H1 (cell line): ENCODE results near the gene COG4. TPM values are rescaled to one million over a fixed set of nuclear protein-coding genes. Genes with fewer than 3 reads are reported as not detected.

Experiments used
- CEBPB ChIP-seq: IDR thresholded peaks from 2 replicates; pipeline ENCODE4 v1.6.1; 2012; ENCODE audit warnings: low read depth, low read length
- CHD1 ChIP-seq: IDR thresholded peaks from 2 replicates; pipeline ENCODE4 v1.6.1; 2012; ENCODE audit warnings: low read depth, low read length, improper control_type of control experiment
- EGR1 ChIP-seq: IDR thresholded peaks from 2 replicates; pipeline ENCODE4 v1.6.1; 2011; ENCODE audit warnings: low read depth, low read length, borderline replicate concordance
- FOSL1 ChIP-seq: IDR thresholded peaks from 2 replicates; pipeline ENCODE4 v1.6.1; 2011; ENCODE audit warnings: mild to moderate bottlenecking, low read depth, low read length, moderate library complexity; ENCODE audit not compliant: insufficient read depth
- GTF2F1 ChIP-seq: IDR thresholded peaks from 2 replicates; pipeline ENCODE4 v1.6.1; 2012; ENCODE audit warnings: low read depth, low read length, improper control_type of control experiment, borderline replicate concordance
- JUN ChIP-seq: IDR thresholded peaks from 2 replicates; pipeline ENCODE4 v1.6.1; 2011; ENCODE audit warnings: low read depth, mild to moderate bottlenecking, improper control_type of control experiment, low read length
- JUND ChIP-seq: IDR thresholded peaks from 2 replicates; pipeline ENCODE4 v1.6.1; 2011; ENCODE audit warnings: mild to moderate bottlenecking, improper control_type of control experiment, low read length
- NANOG ChIP-seq: IDR thresholded peaks from 2 replicates; pipeline ENCODE4 v1.6.1; 2011; ENCODE audit warnings: low read length, low read depth, mild to moderate bottlenecking, inconsistent platforms; ENCODE audit not compliant: insufficient read depth, poor library complexity, severe bottlenecking
- NRF1 ChIP-seq: IDR thresholded peaks from 2 replicates; pipeline ENCODE4 v1.6.1; 2011; ENCODE audit warnings: mild to moderate bottlenecking, low read depth, low read length, improper control_type of control experiment
- PHF8 ChIP-seq: fragments of 200-600 bp; sonication (generic); conservative IDR thresholded peaks from 2 replicates; pipeline ENCODE4 v1.7.1; 2012; ENCODE audit warnings: low read depth, mild to moderate bottlenecking, inconsistent platforms, low read length, moderate library complexity
- POLR2A ChIP-seq, 2 experiments: IDR thresholded peaks; 1 replicate in 1 of 2; 2 replicates in 1 of 2; pipeline ENCODE4 v1.6.1; 2011; ENCODE audit warnings: low read depth in 2 of 2, low read length in 2 of 2, mild to moderate bottlenecking in 2 of 2; ENCODE audit errors: control extremely low read depth in 1 of 2
- RAD21 ChIP-seq, 2 experiments: IDR thresholded peaks in 1 of 2; conservative IDR thresholded peaks in 1 of 2; 2 replicates each; pipeline ENCODE4 v1.6.1; 2011; ENCODE audit warnings: low read depth in 2 of 2, low read length in 2 of 2, improper control_type of control experiment in 1 of 2, inconsistent platforms in 1 of 2, mild to moderate bottlenecking in 1 of 2, moderate library complexity in 1 of 2
- RXRA ChIP-seq: IDR thresholded peaks from 2 replicates; pipeline ENCODE4 v1.6.1; 2011; ENCODE audit warnings: low read depth, mild to moderate bottlenecking, low read length, moderate library complexity; ENCODE audit not compliant: insufficient read depth
- SIN3A ChIP-seq, 2 experiments: IDR thresholded peaks in 1 of 2; conservative IDR thresholded peaks in 1 of 2; 2 replicates each; pipeline ENCODE4 v1.6.1; 2011 to 2012; ENCODE audit warnings: low read length in 2 of 2, improper control_type of control experiment in 1 of 2, low read depth in 1 of 2, mild to moderate bottlenecking in 1 of 2
- SP2 ChIP-seq: IDR thresholded peaks from 2 replicates; pipeline ENCODE4 v1.6.1; 2012; ENCODE audit warnings: mild to moderate bottlenecking, low read length, inconsistent platforms
- TAF7 ChIP-seq: optimal IDR thresholded peaks from 2 replicates; pipeline ENCODE3; 2011; ENCODE audit warnings: low read depth, mild to moderate bottlenecking, inconsistent platforms, low read length, moderate library complexity, borderline replicate concordance
- YY1 ChIP-seq: IDR thresholded peaks from 2 replicates; pipeline ENCODE4 v1.6.1; 2011; ENCODE audit warnings: low read depth, mild to moderate bottlenecking, low read length
- polyA plus RNA-seq, 7 experiments: library from polyadenylated mRNA; depleted of rRNA in 3 of 7; stranded (reverse) in 5 of 7; unstranded in 2 of 7; fragments of >200 nt in 5 of 7; fragments of 200-250 nt in 2 of 7; gene quantifications; 1 replicate in 5 of 7; 2 replicates in 1 of 7; 4 replicates in 1 of 7; pipeline versions ENCODE4 v1.2.1 to v1.2.3, GENCODE V29; 2011 to 2013; ENCODE audit warnings: missing spikeins in 2 of 7, mixed read lengths in 2 of 7
- total RNA-seq: library from RNA; stranded (reverse); fragmentation: NEBNext Ultra II Directional; extraction: Animal tissue kit (Norgen Biotek cat#: 25700); gene quantifications from 2 replicates; pipeline ENCODE4 v1.2.1, GENCODE V29; 2021
- TF ChIP-seq, protein P1 (sequence below): IDR thresholded peaks from 2 replicates; pipeline ENCODE4 v1.6.1; 2011; ENCODE audit warnings: low read depth, mild to moderate bottlenecking, low read length; ENCODE audit not compliant: insufficient read depth
- TF ChIP-seq, protein P2 (sequence below), 3 experiments: IDR thresholded peaks; 1 replicate in 2 of 3; 2 replicates in 1 of 3; pipeline versions ENCODE4 v1.5.1 to v1.6.1; 2011; ENCODE audit warnings: low read length in 3 of 3, mild to moderate bottlenecking in 3 of 3, inconsistent platforms in 2 of 3, low read depth in 1 of 3, moderate library complexity in 1 of 3; ENCODE audit not compliant: insufficient read depth in 1 of 3; ENCODE audit errors: control extremely low read depth in 1 of 3

The COG4 gene
- total and polyA plus RNA-seq, 2 of the 8 experiments (the other 6 are each of a cell fraction or from before 2014, with no cell fraction given) = 46.1 to 50.2 TPM

DNA sequence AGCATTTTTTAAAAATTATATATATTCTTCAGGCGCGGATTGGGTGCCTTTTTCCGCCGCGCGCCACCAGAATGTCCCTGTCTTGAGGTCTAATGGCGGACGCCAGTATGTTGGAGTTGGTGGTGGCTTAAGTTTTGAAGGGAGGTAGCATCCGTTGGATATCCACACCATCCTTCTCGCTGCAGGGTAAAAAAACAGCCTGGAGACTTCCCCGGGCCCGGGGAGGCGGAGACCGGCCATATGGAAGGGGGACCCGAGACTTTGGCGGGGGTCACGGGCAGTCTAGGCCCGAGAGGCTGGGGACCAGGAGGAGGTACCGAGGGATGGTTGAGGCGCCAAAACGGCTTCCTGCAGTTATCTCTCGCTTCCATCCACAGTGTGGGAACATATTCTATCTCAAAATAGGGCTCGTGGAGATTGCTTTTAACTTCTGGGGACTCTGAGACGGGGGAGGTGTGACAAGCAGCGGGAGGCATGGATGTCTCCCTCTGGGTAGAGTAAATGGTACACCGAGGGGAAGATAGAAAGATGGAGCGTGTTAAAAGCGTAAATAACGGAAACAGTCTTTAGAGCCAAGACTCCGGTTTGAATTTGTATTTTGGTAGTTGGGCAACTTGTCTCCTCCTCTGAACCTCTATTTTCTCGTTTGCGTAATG, 517 bp upstream of the COG4 start, which contains the start of gene SF3B3 (continued):
- TF ChIP-seq FOSL1 = no peak
- TF ChIP-seq EGR1 = no peak
- no peak for TF ChIP-seq RXRA
- TF ChIP-seq POLR2A (IDR thresholded peaks at IDR 0.05; ENCODE audit: control extremely low read depth in 1 of 2, low read depth in 2 of 2, low read length in 2 of 2) = peak; percentile 52 to 84
- no peak for TF ChIP-seq JUN
- TF ChIP-seq, protein P1, sequence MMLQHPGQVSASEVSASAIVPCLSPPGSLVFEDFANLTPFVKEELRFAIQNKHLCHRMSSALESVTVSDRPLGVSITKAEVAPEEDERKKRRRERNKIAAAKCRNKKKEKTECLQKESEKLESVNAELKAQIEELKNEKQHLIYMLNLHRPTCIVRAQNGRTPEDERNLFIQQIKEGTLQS = no peak
- TF ChIP-seq GTF2F1 = no peak
- peak; percentile 14 to 41; a peak in 2 of 4 replicates for TF ChIP-seq SIN3A (conservative IDR thresholded peaks at IDR 0.05 in 1 of 2, IDR thresholded peaks at IDR 0.05 in 1 of 2; ENCODE audit: low read depth in 1 of 2, low read length in 2 of 2)
- TF ChIP-seq TAF7 = peak; percentile 99
- TF ChIP-seq YY1 = peak; percentile 87
- peak; percentile 72 for TF ChIP-seq CHD1
- no peak for TF ChIP-seq NANOG
- peak; percentile 85 for TF ChIP-seq PHF8
- TF ChIP-seq NRF1 = no peak
- no peak for TF ChIP-seq CEBPB
- TF ChIP-seq, protein P2, sequence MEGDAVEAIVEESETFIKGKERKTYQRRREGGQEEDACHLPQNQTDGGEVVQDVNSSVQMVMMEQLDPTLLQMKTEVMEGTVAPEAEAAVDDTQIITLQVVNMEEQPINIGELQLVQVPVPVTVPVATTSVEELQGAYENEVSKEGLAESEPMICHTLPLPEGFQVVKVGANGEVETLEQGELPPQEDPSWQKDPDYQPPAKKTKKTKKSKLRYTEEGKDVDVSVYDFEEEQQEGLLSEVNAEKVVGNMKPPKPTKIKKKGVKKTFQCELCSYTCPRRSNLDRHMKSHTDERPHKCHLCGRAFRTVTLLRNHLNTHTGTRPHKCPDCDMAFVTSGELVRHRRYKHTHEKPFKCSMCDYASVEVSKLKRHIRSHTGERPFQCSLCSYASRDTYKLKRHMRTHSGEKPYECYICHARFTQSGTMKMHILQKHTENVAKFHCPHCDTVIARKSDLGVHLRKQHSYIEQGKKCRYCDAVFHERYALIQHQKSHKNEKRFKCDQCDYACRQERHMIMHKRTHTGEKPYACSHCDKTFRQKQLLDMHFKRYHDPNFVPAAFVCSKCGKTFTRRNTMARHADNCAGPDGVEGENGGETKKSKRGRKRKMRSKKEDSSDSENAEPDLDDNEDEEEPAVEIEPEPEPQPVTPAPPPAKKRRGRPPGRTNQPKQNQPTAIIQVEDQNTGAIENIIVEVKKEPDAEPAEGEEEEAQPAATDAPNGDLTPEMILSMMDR (IDR thresholded peaks at IDR 0.05; ENCODE audit: control extremely low read depth in 1 of 3, insufficient read depth in 1 of 3, low read depth in 1 of 3, low read length in 3 of 3) = no peak
- TF ChIP-seq RAD21 (IDR thresholded peaks at IDR 0.05 in 1 of 2, conservative IDR thresholded peaks at IDR 0.05 in 1 of 2; ENCODE audit: low read depth in 2 of 2, low read length in 2 of 2) = no peak
- TF ChIP-seq SP2 = no peak
- TF ChIP-seq JUND = peak; percentile 69; the same call in 1 of the 2 replicates
